HCT116 (cell line): Measurements from ENCODE around the gene PROB1. TPM values are rescaled to one million over a fixed set of nuclear protein-coding genes. Genes with fewer than 3 reads are reported as not detected.

Experiments used
- ATAC-seq: fragments of 200-7000 bp; cut with Tn5 transposase; 2 replicates; pipeline ENCODE4 v1.9.1; 2020; ENCODE audit warnings: mild to moderate bottlenecking, moderate library complexity
- BruUV-seq: library from RNA; stranded (reverse); fragments of 400-500 nt; replicated peaks from 2 replicates; lab custom pipeline; 2021; lab: Mats Ljungman, UMichigan
- CTCF ChIA-PET: fragments of 300-600 bp; sonication (Branson Sonifier 250); formaldehyde crosslinking; loops from one replicate; lab custom pipeline; 2021; ENCODE audit warnings: antibody characterized with exemption; lab: Charles Lee
- POLR2A ChIA-PET: fragments of 300-600, 350-600 bp; sonication (Branson Sonifier 250); formaldehyde crosslinking; loops from one replicate; lab custom pipeline; 2021; ENCODE audit warnings: antibody characterized with exemption; lab: Charles Lee
- RAD21 ChIA-PET, 2 experiments: fragments of 300-600 bp; sonication (Branson Sonifier 250); formaldehyde crosslinking; loops; one replicate each; lab custom pipeline; 2023; ENCODE audit warnings: low total read pairs in 2 of 2; ENCODE audit not compliant: uncharacterized antibody in 2 of 2, unreplicated experiment in 2 of 2, low non-redundant PET in 1 of 2; lab: Charles Lee
- DNase-seq: peaks from one replicate; pipeline ENCODE4 v3.0.0-alpha.2; 2010; ENCODE audit warnings: low read depth, low spot score
- H2AFZ ChIP-seq: fragments of 200-600 bp; shearing (Covaris generic), sonication (generic); 2 replicates; pipeline ENCODE4 v1.6.1; 2017; ENCODE audit warnings: low read depth, mixed run types, mixed read lengths, antibody characterized with exemption, low read length; ENCODE audit not compliant: poor library complexity, severe bottlenecking
- H3K27ac ChIP-seq: 2 replicates; pipeline ENCODE4 v1.5.1; 2012; ENCODE audit warnings: low read depth, low read length
- H3K27me3 ChIP-seq: fragments of 200-600 bp; sonication (generic); 2 replicates; pipeline ENCODE4 v1.6.1; 2016; ENCODE audit warnings: mixed run types, low read length, mixed read lengths; ENCODE audit not compliant: insufficient read depth
- H3K36me3 ChIP-seq, 2 experiments: fragments of 200-500 bp in 1 of 2; fragments of 200-600 bp in 1 of 2; sonication (Bioruptor generic) in 1 of 2; sonication (generic) in 1 of 2; 2 replicates each; pipeline versions ENCODE4 v1.5.1 to v1.6.1; 2014 to 2016; ENCODE audit warnings: low read length in 2 of 2, inconsistent platforms in 1 of 2, mixed read lengths in 1 of 2, mixed run types in 1 of 2; ENCODE audit not compliant: insufficient read depth in 2 of 2, control insufficient read depth in 1 of 2
- H3K4me1 ChIP-seq, 2 experiments: fragments of 200-600 bp in 1 of 2; sonication (generic) in 1 of 2; 2 replicates each; pipeline versions ENCODE4 v1.5.1 to v1.6.1; 2012 to 2017; ENCODE audit warnings: low read length in 2 of 2, inconsistent platforms in 1 of 2, mild to moderate bottlenecking in 1 of 2, mixed read lengths in 1 of 2, mixed run types in 1 of 2, moderate library complexity in 1 of 2; ENCODE audit not compliant: insufficient read depth in 2 of 2, control insufficient read depth in 1 of 2
- H3K4me2 ChIP-seq: fragments of 200-600 bp; sonication (generic); 2 replicates; pipeline ENCODE4 v1.6.1; 2017; ENCODE audit warnings: mixed run types, low read length, mixed read lengths
- H3K4me3 ChIP-seq, 2 experiments: fragments of 200-600 bp in 1 of 2; sonication (generic) in 1 of 2; replicated peaks in 1 of 2; 2 replicates each; pipeline ENCODE4 v1.5.1; 2011 to 2016; ENCODE audit warnings: low read length in 2 of 2, control low read depth in 1 of 2, low read depth in 1 of 2, mild to moderate bottlenecking in 1 of 2, mixed read lengths in 1 of 2, mixed run types in 1 of 2
- H3K79me2 ChIP-seq: fragments of 200-600 bp; sonication (generic); 2 replicates; pipeline ENCODE4 v1.6.1; 2017; ENCODE audit warnings: mild to moderate bottlenecking, mixed run types, low read length, moderate library complexity, mixed read lengths; ENCODE audit not compliant: insufficient read depth
- H3K9ac ChIP-seq: fragments of 200-600 bp; sonication (generic); 2 replicates; pipeline ENCODE4 v1.6.1; 2016; ENCODE audit warnings: low read length, mixed read lengths
- H3K9me2 ChIP-seq: fragments of 200-600 bp; sonication (generic), shearing (Covaris generic); 2 replicates; pipeline ENCODE4 v1.6.1; 2017; ENCODE audit warnings: mixed run types, mild to moderate bottlenecking, moderate library complexity; ENCODE audit not compliant: insufficient read depth
- H3K9me3 ChIP-seq, 2 experiments: fragments of 200-500 bp in 1 of 2; fragments of 200-600 bp in 1 of 2; sonication (Bioruptor generic) in 1 of 2; sonication (generic) in 1 of 2; 2 replicates each; pipeline ENCODE4 v1.6.1; 2014 to 2017; ENCODE audit warnings: low read length in 2 of 2, mixed read lengths in 2 of 2, inconsistent platforms in 1 of 2, low read depth in 1 of 2, mild to moderate bottlenecking in 1 of 2, mixed run types in 1 of 2, moderate library complexity in 1 of 2; ENCODE audit not compliant: control insufficient read depth in 1 of 2, insufficient read depth in 1 of 2
- H4K20me1 ChIP-seq: fragments of 200-600 bp; sonication (generic), shearing (Covaris generic); 2 replicates; pipeline ENCODE4 v1.6.1; 2017; ENCODE audit warnings: mixed run types, mild to moderate bottlenecking, moderate library complexity; ENCODE audit not compliant: insufficient read depth
- ATF3 ChIP-seq: IDR thresholded peaks from 2 replicates; pipeline ENCODE4 v1.6.1; 2012
- CBX3 ChIP-seq: IDR thresholded peaks from 2 replicates; pipeline ENCODE4 v1.6.1; 2012; ENCODE audit warnings: low read depth
- EGR1 ChIP-seq: IDR thresholded peaks from 2 replicates; pipeline ENCODE4 v1.6.1; 2012; ENCODE audit warnings: low read depth
- EZH2phosphoT487 ChIP-seq: fragments of 200-600 bp; IDR thresholded peaks from 2 replicates; pipeline ENCODE4 v1.6.1; 2018; ENCODE audit warnings: antibody characterized with exemption, borderline replicate concordance
- JUND ChIP-seq: IDR thresholded peaks from 2 replicates; pipeline ENCODE4 v1.6.1; 2012
- MAX ChIP-seq: IDR thresholded peaks from 2 replicates; pipeline ENCODE4 v1.6.1; 2012
- REST ChIP-seq: IDR thresholded peaks from 2 replicates; pipeline ENCODE4 v1.6.1; 2012; ENCODE audit warnings: low read depth
- YY1 ChIP-seq: IDR thresholded peaks from 2 replicates; pipeline ENCODE4 v1.6.1; 2011; ENCODE audit warnings: low read length, low read depth, moderate library complexity, mild to moderate bottlenecking; ENCODE audit not compliant: insufficient replicate concordance; ENCODE audit errors: extremely low read depth
- ZBTB33 ChIP-seq: IDR thresholded peaks from 2 replicates; pipeline ENCODE4 v1.6.1; 2011; ENCODE audit warnings: mild to moderate bottlenecking, low read length, moderate library complexity; ENCODE audit not compliant: insufficient replicate concordance; ENCODE audit errors: extremely low read depth
- intact Hi-C: fragments of 100-400 bp; cut with micrococcal nuclease; formaldehyde crosslinking; loops from 2 replicates; pipeline ENCODE4 v1.10.0; 2022
- total RNA-seq: library from RNA; stranded (reverse); gene quantifications from one replicate; pipeline ENCODE4 v1.2.1, GENCODE V29; 2021; ENCODE audit not compliant: unreplicated experiment

PROB1 gene
- total RNA-seq, 1 experiment from 2014 or later, result 1.7 TPM

- Histone ChIP-seq H3K36me3 (no peaks in the 10 kb centered on the region), H3K27ac (no peak overlapping the region), H2AFZ (no peak overlapping the region), H4K20me1 (no peaks in the 10 kb centered on the region), H3K4me3 (no peak overlapping the region), H3K79me2 (no peaks in the 10 kb centered on the region), H3K9ac (no peak overlapping the region), H3K4me2 (no peak overlapping the region), H3K9me3 (no peaks in the 10 kb centered on the region), H3K27me3 (no peaks in the 10 kb centered on the region), H3K4me1 (peaks cover 8 to 16% of the 10 kb centered on the region in 2 experiments), H3K9me2 (no peaks in the 10 kb centered on the region)
- DNase-seq, result no peak
- no peak for ATAC-seq
- intact Hi-C loops, result loop anchor here (10.0 kb wide), 1 partner anchor 184 kb away; the partner anchor contains the start of gene SIL1
- ChIA-PET POLR2A (no interaction called here), RAD21 (no interaction called here), CTCF (no interaction called here)
- no TSS peak for BruUV-seq
- no peak for TF ChIP-seq EZH2phosphoT487
- no peak for TF ChIP-seq CBX3
- no peak for TF ChIP-seq ZBTB33
Measured at GRCh38 chr5:139378941-139379361, 16.0 kb downstream of the PROB1 start.

- CTCF ChIA-PET, result no interaction called here
- intact Hi-C loops, result loop anchor here (10.0 kb wide), 1 partner anchor 183 kb away; the partner anchor contains the start of gene SIL1
- Histone ChIP-seq H3K9me3 (no peaks in the 10 kb centered on the region), H2AFZ (no peak overlapping the region), H3K9me2 (no peaks in the 10 kb centered on the region), H4K20me1 (no peaks in the 10 kb centered on the region), H3K4me2 (no peak overlapping the region), H3K27ac (no peak overlapping the region), H3K27me3 (no peaks in the 10 kb centered on the region), H3K36me3 (no peaks in the 10 kb centered on the region), H3K4me3 (no peak overlapping the region), H3K9ac (no peak overlapping the region), H3K79me2 (no peaks in the 10 kb centered on the region), H3K4me1 (peaks cover 15 to 16% of the 10 kb centered on the region in 2 experiments)
- POLR2A ChIA-PET, result no interaction called here
- no TSS peak for BruUV-seq
- DNase-seq (no peak), ATAC-seq (no peak)
- RAD21 ChIA-PET, result no interaction called here
- TF ChIP-seq ATF3 (no peak), YY1 (no peak), MAX (no peak), ZBTB33 (no peak), EGR1 (no peak), EZH2phosphoT487 (no peak), JUND (no peak), REST (no peak)
Measured at GRCh38 chr5:139378101-139378825, 16.6 kb downstream of the PROB1 start.
